ENCODE data around the gene PWWP2B. TPM values are rescaled to one million over a fixed set of nuclear protein-coding genes. Genes with fewer than 3 reads are reported as not detected.

PWWP2B gene
- total and polyA plus RNA-seq, 2 of the 8 experiments (the other 6 are each of a cell fraction or from before 2014, with no cell fraction given): 5.3 to 10.8 TPM

DNA sequence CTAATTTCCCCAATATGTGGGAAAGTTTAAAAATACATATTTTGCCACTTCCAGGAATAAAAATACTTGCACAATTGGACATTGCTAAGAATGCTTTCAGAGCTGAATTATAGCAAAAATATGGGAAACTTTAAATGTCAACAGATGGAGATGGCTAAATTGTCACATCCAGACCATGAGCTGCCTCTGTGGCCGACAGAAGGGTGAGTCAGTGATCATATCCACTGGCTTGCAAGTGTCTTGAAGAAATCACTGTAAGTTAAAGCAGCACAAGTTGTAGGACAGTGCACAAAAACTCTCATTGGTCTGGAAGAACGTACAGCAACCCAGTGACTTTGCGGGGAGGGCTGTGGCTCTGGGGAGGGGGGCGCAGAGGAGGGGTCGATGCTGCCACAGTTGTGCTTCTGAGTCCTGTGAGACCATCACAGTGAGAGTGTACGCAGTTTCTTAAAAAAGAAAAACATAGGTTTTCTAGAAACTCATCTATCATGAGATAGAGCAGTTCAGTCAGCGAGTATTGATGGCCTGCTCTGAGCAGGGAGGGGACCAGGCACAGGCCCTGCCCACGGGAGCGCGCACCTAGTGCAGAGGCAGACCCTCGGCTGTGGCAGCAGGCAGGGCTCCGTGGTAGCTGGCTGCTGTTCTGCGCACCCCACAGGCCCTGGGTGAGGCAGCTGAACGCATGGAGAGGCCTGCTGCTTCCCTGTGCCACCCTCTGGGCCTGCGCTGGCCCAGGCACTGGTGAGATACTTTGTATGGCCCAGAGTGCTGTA is 39.5 kb upstream of the PWWP2B start (continued):
- TF ChIP-seq JUN (IDR thresholded peaks at IDR 0.05; ENCODE audit: low read depth, low read length) (no peak), ZNF274 (IDR thresholded peaks at IDR 0.05; ENCODE audit: borderline replicate concordance, extremely low read depth, low read length) (no peak), JUND (IDR thresholded peaks at IDR 0.05; ENCODE audit: low read length) (no peak), BACH1 (IDR thresholded peaks at IDR 0.05; ENCODE audit: low read length) (no peak), BRCA1 (IDR thresholded peaks at IDR 0.05; ENCODE audit: low read depth, low read length) (no peak)

All from H1 (cell line).